ENCODE results near the gene SSTR4.

SSTR4 gene

DNA sequence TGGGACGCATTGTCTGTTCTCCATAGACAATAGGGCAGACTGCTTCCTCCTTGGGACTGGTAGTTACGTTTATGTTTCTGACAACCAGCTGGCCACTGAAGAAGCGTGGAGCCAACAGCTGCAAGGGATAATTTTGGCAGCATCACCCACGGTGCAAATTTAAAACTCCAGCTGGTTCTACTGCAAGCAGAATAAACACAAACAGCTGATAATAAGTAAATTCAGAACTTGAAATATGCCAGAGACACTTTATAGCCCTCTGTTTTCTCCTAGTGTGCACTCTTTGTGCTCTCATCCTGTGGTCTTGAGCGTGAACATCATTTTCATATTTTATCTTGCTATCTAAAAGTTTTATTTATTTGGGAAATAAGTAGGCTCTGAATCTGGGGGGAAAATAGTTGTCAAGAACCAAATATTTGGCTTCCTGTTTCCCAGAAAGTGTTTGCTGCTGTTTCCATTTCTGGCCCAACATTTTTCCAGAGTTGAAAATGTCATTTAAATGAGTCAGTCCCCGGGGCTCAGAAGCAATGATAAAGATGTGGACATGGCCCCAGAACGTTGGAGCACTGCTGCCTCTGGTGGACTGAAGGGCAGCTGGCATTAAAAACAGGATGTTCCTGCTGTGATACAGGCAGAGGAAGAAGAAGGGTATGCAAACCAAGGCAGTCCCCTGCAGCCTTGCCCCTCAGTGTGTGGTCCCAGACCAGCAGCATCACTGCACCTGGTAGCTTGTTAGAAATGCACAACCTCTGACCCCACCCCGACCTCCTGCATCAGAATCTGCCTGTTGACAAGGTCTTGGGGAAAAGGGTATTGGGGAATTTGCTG lies 26.8 kb downstream of the SSTR4 start:
- TF ChIP-seq, protein P1, sequence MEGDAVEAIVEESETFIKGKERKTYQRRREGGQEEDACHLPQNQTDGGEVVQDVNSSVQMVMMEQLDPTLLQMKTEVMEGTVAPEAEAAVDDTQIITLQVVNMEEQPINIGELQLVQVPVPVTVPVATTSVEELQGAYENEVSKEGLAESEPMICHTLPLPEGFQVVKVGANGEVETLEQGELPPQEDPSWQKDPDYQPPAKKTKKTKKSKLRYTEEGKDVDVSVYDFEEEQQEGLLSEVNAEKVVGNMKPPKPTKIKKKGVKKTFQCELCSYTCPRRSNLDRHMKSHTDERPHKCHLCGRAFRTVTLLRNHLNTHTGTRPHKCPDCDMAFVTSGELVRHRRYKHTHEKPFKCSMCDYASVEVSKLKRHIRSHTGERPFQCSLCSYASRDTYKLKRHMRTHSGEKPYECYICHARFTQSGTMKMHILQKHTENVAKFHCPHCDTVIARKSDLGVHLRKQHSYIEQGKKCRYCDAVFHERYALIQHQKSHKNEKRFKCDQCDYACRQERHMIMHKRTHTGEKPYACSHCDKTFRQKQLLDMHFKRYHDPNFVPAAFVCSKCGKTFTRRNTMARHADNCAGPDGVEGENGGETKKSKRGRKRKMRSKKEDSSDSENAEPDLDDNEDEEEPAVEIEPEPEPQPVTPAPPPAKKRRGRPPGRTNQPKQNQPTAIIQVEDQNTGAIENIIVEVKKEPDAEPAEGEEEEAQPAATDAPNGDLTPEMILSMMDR (IDR thresholded peaks at IDR 0.05; ENCODE audit: low read depth, low read length, missing control alignments): peak; percentile 38
- no peak overlapping the region for H3K4me3 ChIP-seq (replicated peaks; ENCODE audit: low read depth, low read length)
- DNase-seq (ENCODE audit: extremely low read depth, low read depth): peak; percentile 6

DNA sequence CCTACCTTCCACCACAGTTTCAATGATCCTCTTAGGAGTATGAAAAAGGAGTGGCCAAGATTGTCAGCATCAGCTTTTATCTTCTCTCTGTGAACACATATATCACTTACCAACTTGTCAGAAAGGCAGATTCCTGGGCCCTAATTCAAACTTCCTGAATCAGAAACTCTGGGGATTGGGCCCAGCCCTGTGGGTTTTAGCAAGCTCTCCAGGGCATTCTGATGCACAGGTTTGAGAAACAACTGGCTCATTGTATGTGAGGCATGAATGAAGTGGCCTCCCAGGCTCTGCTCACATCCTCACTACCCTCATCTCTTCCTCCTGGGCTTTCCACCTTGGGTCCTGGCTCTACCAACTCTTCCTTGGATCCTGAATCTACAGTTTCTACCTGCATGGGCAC lies 27.5 kb downstream of the SSTR4 start:
- DNase-seq (ENCODE audit: extremely low read depth, low read depth): no peak
- TF ChIP-seq, protein P1 (IDR thresholded peaks at IDR 0.05; ENCODE audit: low read depth, low read length, missing control alignments): no peak
- no peak overlapping the region for H3K4me3 ChIP-seq (replicated peaks; ENCODE audit: low read depth, low read length)

DNA sequence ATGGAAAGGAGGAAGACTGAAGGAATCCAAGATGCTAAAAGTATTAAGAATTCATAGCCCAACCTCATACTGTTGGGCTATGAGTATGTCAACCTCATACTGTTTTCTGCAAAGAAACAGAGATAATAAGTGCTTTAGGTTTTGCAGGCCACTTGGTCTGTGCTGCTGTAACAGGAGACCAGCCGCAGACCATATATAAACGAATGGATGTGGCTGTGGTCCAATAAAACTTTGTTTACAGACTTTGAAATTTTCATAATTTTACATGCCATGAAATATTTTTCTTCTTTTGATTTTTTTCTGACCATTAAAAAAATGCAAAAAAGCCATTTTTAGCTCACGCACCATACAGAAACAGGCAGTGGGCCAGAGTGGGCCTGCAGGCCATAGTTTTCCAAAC lies 28.1 kb downstream of the SSTR4 start:
- DNase-seq (ENCODE audit: extremely low read depth, low read depth): no peak
- no peak overlapping the region for H3K4me3 ChIP-seq (replicated peaks; ENCODE audit: low read depth, low read length)
- TF ChIP-seq, protein P1 (IDR thresholded peaks at IDR 0.05; ENCODE audit: low read depth, low read length, missing control alignments): no peak

DNA sequence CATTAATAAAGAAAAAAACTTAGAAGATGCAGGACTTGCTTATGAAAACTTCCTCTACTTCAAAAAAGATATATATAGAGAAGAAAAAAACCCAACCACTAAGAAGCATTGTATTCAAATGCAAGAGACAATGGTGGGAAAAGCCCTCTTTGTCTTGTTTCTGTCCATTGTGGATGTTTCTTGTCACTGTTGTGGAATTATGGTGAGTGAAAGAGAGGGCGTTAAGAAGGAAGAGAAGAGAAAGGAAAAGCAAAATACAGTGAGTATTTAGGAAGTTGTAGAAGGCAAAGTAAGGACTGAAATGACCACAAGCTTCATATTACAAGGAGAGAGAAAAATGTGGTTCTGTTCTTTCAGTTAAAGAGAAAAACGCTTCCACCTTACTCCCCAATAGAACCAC lies 28.5 kb downstream of the SSTR4 start:
- no peak for DNase-seq (ENCODE audit: extremely low read depth, low read depth)
- TF ChIP-seq, protein P1 (IDR thresholded peaks at IDR 0.05; ENCODE audit: low read depth, low read length, missing control alignments): no peak

DNA sequence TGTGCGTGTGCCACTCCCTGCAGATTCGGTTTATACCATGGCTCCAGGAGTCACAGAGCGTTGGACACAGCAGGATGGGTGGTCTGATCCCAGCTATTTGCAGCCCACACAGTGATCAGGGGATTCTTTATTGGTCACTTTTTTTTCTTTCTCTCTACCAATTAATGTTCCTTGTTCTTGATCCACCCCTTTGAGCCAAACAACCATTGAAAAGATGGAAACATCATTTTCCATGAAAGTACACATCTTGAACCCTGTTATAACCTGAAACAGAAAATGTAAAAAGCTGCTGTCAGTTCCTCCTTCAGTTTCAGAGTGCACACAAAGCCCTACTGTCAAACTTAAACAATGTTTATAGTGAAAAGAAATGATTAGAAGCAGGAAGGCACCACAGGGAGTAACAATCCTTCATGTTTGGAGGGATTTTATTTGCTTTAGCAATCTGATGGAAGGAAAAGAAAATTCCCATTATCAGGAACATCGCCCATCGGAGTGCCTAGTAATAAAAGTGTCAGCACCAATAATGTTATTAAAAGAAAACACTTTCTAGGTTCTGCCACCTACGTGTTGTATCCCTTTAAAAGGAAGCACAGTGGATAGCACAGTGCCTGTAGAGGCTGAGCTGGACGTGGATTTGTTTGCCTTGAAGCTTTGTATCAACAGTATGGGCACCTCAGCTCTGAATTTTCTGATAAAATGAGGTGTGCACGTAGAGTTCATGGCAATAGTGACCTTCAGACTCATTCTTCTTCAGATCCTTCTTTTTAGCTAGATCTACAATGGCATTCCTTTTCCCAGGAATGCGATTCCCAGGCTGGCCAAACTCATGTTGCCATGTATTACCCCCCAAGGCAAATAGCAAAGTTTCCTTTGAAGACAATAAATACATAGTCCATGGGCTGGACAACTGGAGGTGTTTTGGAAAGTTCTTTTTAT lies 30.4 kb downstream of the SSTR4 start:
- no peak overlapping the region for H3K4me3 ChIP-seq (replicated peaks; ENCODE audit: low read depth, low read length)
- TF ChIP-seq, protein P1 (IDR thresholded peaks at IDR 0.05; ENCODE audit: low read depth, low read length, missing control alignments): no peak
- no peak for DNase-seq (ENCODE audit: extremely low read depth, low read depth)

More for the DNA sequence above, 28.5 kb downstream of the SSTR4 start:
- H3K4me3 ChIP-seq (replicated peaks; ENCODE audit: low read depth, low read length): no peak overlapping the region

DNA sequence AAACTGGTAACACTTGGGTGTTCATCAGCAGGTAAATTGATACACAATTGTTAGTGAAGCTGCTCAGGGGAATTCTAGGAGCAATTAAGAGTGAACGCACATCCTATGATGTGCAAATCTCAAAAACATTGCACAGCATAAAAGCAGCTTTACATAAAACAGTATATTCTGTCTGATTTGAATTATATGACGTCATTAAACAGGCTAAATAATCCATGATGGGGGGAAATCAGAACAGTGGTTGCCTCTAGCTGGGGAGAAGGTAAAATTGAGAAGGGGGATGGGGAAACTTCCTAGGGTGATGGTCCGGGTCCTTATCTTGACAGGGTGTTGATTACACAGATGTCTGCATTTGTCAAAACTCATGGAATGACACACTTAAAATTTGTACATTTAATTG lies 31.7 kb downstream of the SSTR4 start:
- DNase-seq (ENCODE audit: extremely low read depth, low read depth): no peak
- TF ChIP-seq, protein P1 (IDR thresholded peaks at IDR 0.05; ENCODE audit: low read depth, low read length, missing control alignments): no peak
- H3K4me3 ChIP-seq (replicated peaks; ENCODE audit: low read depth, low read length): no peak overlapping the region

Data from HFF-Myc (cell line).